ENCODE data around the gene CBX4. TPM values are rescaled to one million over a fixed set of nuclear protein-coding genes. Genes with fewer than 3 reads are reported as not detected.

CBX4 gene
- total and polyA plus RNA-seq, 7 donors = 3.5 to 14.2 (median 7.6) TPM

- H3K27ac ChIP-seq = no peak overlapping the region
- TF ChIP-seq POLR2A (IDR thresholded peaks at IDR 0.05) = no peak
- TF ChIP-seq POLR2AphosphoS5 (IDR thresholded peaks at IDR 0.05) = no peak
- TF ChIP-seq EP300 (IDR thresholded peaks at IDR 0.05) = no peak
- TF ChIP-seq, protein P1, sequence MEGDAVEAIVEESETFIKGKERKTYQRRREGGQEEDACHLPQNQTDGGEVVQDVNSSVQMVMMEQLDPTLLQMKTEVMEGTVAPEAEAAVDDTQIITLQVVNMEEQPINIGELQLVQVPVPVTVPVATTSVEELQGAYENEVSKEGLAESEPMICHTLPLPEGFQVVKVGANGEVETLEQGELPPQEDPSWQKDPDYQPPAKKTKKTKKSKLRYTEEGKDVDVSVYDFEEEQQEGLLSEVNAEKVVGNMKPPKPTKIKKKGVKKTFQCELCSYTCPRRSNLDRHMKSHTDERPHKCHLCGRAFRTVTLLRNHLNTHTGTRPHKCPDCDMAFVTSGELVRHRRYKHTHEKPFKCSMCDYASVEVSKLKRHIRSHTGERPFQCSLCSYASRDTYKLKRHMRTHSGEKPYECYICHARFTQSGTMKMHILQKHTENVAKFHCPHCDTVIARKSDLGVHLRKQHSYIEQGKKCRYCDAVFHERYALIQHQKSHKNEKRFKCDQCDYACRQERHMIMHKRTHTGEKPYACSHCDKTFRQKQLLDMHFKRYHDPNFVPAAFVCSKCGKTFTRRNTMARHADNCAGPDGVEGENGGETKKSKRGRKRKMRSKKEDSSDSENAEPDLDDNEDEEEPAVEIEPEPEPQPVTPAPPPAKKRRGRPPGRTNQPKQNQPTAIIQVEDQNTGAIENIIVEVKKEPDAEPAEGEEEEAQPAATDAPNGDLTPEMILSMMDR (IDR thresholded peaks at IDR 0.05) = no peak
- H3K4me1 ChIP-seq = peaks cover 0 to 57% (median 55%) of the 10 kb centered on the region in 4 donors
- H3K4me3 ChIP-seq = peak overlapping the region in 3 of 4 donors; percentile 30 to 38 (median 36)
- no peaks in the 10 kb centered on the region for H3K9me3 ChIP-seq
- intact Hi-C loops (cut with DNase I) = no loop called here
- H3K27me3 ChIP-seq = peaks cover 68 to 89% (median 79%) of the 10 kb centered on the region in 3 donors
- WGBS, 2 donors = 1 to 2% methylated on average over 89 of the region's 89 CpGs
- no peaks in the 10 kb centered on the region for H3K36me3 ChIP-seq
- DNase-seq = no peak
Measured at GRCh38 chr17:79813297-79814126, 25.7 kb downstream of the CBX4 start.

- Histone ChIP-seq H3K4me3 (peak overlapping the region in 3 of 4 donors; percentile 30 to 38 (median 36)), H3K27me3 (peaks cover 74 to 98% (median 88%) of the 10 kb centered on the region in 3 donors), H3K9me3 (no peaks in the 10 kb centered on the region), H3K36me3 (no peaks in the 10 kb centered on the region), H3K4me1 (peaks cover 0 to 57% (median 55%) of the 10 kb centered on the region in 4 donors), H3K27ac (no peak overlapping the region)
- WGBS, 2 donors = 2% methylated on average over 72 of the region's 72 CpGs
- DNase-seq = no peak
- TF ChIP-seq POLR2AphosphoS5 (IDR thresholded peaks at IDR 0.05) = peak in 3 of 4 donors; percentile 37 to 61 (median 48)
- TF ChIP-seq, protein P1 (IDR thresholded peaks at IDR 0.05) = no peak
- TF ChIP-seq POLR2A (IDR thresholded peaks at IDR 0.05) = no peak
- intact Hi-C loops (cut with DNase I) = no loop called here
Measured at GRCh38 chr17:79812353-79813258, 26.6 kb downstream of the CBX4 start.

DNA sequence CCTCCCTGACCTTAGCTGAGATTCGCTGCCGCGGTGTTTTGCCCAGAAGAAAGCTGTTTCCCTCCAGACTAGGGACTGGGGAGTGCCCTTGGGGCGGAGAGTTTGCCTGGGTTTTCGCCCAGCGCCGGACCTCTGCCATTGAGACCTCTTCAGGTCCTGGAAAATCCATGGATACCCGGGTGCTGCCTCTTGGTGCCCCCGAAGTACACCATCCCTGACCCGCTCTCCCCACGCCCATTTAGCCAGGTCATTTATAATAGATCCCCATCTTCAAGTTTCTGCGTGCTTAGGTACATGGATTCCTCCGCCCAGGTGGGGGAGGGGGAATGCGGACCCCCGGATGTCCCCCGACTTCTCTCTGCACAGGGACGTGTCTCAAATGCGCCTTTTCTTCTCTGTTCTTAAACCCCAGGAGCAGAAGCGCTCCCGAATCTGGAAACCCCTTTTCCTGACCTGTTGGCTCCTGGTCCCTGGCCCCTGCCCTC, 27.3 kb downstream of the CBX4 start:
- Histone ChIP-seq H3K9me3 (no peaks in the 10 kb centered on the region), H3K4me3 (no peak overlapping the region), H3K36me3 (no peaks in the 10 kb centered on the region), H3K27ac (no peak overlapping the region), H3K4me1 (peaks cover 0 to 57% (median 55%) of the 10 kb centered on the region in 4 donors), H3K27me3 (peaks cover 76 to 100% (median 93%) of the 10 kb centered on the region in 3 donors)
- WGBS, 2 donors = 3 to 5% methylated on average over 20 of the region's 20 CpGs
- TF ChIP-seq, protein P1 (IDR thresholded peaks at IDR 0.05) = no peak
- TF ChIP-seq POLR2A (IDR thresholded peaks at IDR 0.05) = no peak
- TF ChIP-seq POLR2AphosphoS5 (IDR thresholded peaks at IDR 0.05) = no peak
- no peak for TF ChIP-seq EP300 (IDR thresholded peaks at IDR 0.05)
- DNase-seq = no peak
- intact Hi-C loops (cut with DNase I) = loop anchor here (2.0 kb wide), 1 partner anchor 27 kb away; the partner anchor contains the start of gene CBX4

DNA sequence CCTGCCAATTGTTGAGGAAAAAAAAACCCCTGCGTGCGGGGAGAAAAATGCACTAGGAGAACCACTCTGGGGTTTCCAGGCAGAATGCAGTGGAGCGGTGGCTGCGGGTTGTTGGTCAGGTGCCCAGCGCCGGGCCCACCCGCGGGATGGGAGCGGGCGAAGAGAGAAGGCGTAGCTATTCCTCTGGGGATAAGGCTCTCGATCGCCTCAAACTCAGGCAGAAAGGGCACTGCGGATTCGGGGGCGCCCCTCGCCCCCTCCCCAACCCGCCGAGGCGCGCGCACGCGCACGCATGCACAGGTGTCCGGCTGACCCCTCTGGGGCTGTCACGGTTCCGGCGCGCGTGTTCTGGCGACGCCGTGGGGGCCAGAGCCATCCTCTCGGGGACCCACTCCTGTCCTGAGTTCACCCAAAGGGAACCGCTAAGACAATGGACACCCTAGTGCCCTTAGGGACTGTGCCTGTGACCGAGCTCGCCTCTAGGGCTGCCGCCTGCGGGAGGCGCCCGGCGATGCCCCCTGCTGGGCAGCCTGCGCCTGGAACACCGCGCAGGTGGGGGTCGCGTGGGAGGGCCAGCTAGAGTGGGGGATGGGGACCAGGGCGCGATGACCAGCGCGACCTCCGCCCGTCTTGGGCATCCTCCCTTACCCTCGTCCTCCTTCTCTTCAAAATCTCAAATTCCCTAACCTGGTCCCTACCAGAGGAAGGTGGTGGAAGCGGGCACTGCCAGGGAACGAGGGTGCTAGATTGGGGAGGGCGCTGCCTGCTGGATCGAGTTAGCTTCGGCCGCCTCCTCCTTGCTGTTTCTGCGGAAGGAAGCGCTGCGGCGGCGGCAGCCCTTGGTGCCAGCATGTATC, 28.0 kb downstream of the CBX4 start:
- H3K36me3 ChIP-seq = no peaks in the 10 kb centered on the region
- peaks cover 0 to 57% (median 55%) of the 10 kb centered on the region in 4 donors for H3K4me1 ChIP-seq
- no peak overlapping the region for H3K27ac ChIP-seq
- H3K4me3 ChIP-seq = no peak overlapping the region
- DNase-seq = peak; percentile 68
- 1 to 2% methylated on average over 66 of the region's 66 CpGs for WGBS, 2 donors
- intact Hi-C loops (cut with DNase I) = loop anchor here (2.0 kb wide), 1 partner anchor 28 kb away; the partner anchor contains the start of gene CBX4
- peak in 1 of 4 donors; percentile 10 for TF ChIP-seq POLR2AphosphoS5 (IDR thresholded peaks at IDR 0.05)
- no peak for TF ChIP-seq EP300 (IDR thresholded peaks at IDR 0.05)
- TF ChIP-seq, protein P1 (IDR thresholded peaks at IDR 0.05) = peak in 2 of 4 experiments; percentile 29
- no peak for TF ChIP-seq POLR2A (IDR thresholded peaks at IDR 0.05)
- H3K27me3 ChIP-seq = peaks cover 80 to 100% (median 93%) of the 10 kb centered on the region in 3 donors
- no peaks in the 10 kb centered on the region for H3K9me3 ChIP-seq
